Duodenal mucosa (tissue), 2 donors: Measurements from ENCODE around the gene MGA.

Experiments used
- H3K27ac ChIP-seq: one replicate; pipeline ENCODE4 v1.7.0; 2013; ENCODE audit warnings: low read depth, low read length
- H3K27me3 ChIP-seq, 2 donors: one replicate each; pipeline ENCODE4 v1.7.0; 2013; ENCODE audit warnings: low read length in 2 of 2, control low read depth in 1 of 2; ENCODE audit not compliant: insufficient read depth in 2 of 2, control insufficient read depth in 1 of 2
- H3K36me3 ChIP-seq, 2 donors: one replicate each; pipeline ENCODE4 v1.7.0; 2013; ENCODE audit warnings: low read length in 2 of 2, control low read depth in 1 of 2; ENCODE audit not compliant: insufficient read depth in 2 of 2, control insufficient read depth in 1 of 2
- H3K4me1 ChIP-seq, 2 donors: one replicate each; pipeline ENCODE4 v1.7.0; 2013; ENCODE audit warnings: low read length in 2 of 2, control low read depth in 1 of 2; ENCODE audit not compliant: insufficient read depth in 2 of 2, control insufficient read depth in 1 of 2
- H3K4me3 ChIP-seq, 2 donors: one replicate each; pipeline ENCODE4 v1.7.0; 2013; ENCODE audit warnings: low read length in 2 of 2, low read depth in 1 of 2
- H3K9ac ChIP-seq, 2 donors: one replicate each; pipeline ENCODE4 v1.7.0; 2013; ENCODE audit warnings: low read length in 2 of 2, low read depth in 1 of 2
- H3K9me3 ChIP-seq, 2 donors: one replicate each; pipeline ENCODE4 v1.7.0; 2013; ENCODE audit warnings: low read length in 2 of 2, control low read depth in 1 of 2; ENCODE audit not compliant: control insufficient read depth in 1 of 2

MGA gene

DNA sequence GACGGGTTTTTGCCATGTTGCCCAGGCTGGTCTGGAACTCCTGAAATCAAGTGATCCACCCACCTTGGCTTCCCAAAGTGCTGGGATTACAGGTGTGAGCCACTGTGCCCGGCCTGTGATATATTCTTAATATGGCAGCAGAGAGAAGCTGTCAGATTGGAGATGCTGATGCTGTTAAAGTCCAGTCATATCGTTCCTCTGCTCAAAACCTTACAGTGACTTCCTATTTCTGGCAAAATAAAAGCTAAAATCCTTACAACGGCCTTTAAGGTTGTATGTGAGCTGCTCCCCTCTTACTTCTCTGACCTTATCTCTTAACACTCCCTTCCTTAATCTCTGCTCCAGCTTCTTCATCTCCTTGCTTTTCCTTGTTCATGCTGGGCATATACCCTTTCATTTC is 26.6 kb upstream of the MGA start:
- Histone ChIP-seq H3K27ac (no peak overlapping the region), H3K9me3 (no peaks in the 10 kb centered on the region), H3K9ac (no peak overlapping the region), H3K36me3 (no peaks in the 10 kb centered on the region), H3K27me3 (no peaks in the 10 kb centered on the region), H3K4me3 (no peak overlapping the region), H3K4me1 (peaks cover 5 to 14% of the 10 kb centered on the region in 2 donors)

DNA sequence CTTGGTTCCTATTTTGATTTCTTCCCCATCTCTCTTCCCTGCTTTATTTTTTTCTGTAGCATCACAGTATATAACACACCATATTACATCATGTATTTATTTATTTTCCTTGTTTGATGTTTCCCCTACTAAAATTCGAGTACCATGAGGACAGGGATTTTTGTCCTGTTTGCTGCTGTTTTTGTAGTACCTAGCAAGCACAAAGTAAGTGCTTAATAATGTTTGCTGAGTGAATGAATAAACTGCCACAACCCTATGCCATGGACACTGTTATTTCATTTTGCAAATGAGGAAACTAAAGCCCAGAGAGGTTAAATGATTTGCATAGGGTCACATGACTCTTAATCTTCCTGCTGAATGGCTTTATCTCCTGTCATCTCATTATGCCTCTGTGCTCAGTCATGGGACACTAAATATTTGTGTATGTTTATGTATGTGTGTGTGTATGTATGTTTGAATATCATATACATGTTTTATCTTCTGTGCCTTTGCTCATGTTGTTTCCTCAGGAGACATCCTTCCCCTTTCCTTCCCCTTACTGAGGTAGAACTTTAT is 26.1 kb upstream of the MGA start:
- Histone ChIP-seq H3K4me1 (peaks cover 5 to 14% of the 10 kb centered on the region in 2 donors), H3K9me3 (no peaks in the 10 kb centered on the region), H3K9ac (no peak overlapping the region), H3K27ac (no peak overlapping the region), H3K27me3 (no peaks in the 10 kb centered on the region), H3K36me3 (no peaks in the 10 kb centered on the region), H3K4me3 (no peak overlapping the region)

DNA sequence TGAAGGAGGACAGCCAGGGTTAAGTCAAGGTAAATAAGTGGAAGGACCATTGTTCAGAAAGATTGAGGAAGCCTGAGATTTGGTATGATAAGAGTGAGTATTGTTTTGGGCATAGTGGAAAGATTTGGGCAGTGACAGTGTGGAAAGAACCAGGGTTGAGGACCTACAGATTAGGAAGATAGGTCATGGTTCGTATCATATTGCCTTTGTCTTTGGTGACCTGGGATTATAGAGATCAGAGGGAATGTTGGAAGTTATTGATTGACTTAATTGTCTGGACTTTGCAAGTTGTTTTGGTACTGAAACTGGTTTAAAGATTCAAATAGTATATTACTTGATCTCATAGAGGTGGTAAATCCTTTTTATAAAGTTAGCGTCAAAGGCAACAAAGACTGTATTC is 23.1 kb upstream of the MGA start:
- no peak overlapping the region for H3K9ac ChIP-seq
- H3K27ac ChIP-seq, result no peak overlapping the region
- H3K27me3 ChIP-seq, result no peaks in the 10 kb centered on the region
- no peaks in the 10 kb centered on the region for H3K36me3 ChIP-seq
- peaks cover 0 to 6% of the 10 kb centered on the region in 2 donors for H3K4me1 ChIP-seq
- no peaks in the 10 kb centered on the region for H3K9me3 ChIP-seq
- H3K4me3 ChIP-seq, result no peak overlapping the region

DNA sequence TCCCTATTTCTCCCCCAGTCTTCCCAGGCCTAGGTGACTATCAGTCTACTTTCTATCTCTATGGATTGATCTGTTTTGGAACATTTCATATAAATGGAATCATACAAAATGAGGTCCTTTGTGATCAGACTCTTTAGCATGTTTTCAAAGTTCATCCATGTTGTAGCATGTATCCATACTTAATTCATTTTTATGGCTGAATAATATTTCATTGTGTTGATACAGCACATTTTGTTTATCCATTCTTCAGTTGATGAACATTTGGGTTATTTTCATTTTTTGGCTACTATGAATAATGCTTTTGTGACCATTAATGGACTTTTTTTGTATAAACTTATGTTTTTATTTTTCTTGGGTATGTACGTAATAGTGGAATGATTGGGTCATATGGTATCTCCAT is 19.2 kb upstream of the MGA start:
- Histone ChIP-seq H3K27me3 (no peaks in the 10 kb centered on the region), H3K36me3 (no peaks in the 10 kb centered on the region), H3K4me3 (no peak overlapping the region), H3K4me1 (no peaks in the 10 kb centered on the region), H3K27ac (no peak overlapping the region), H3K9me3 (no peaks in the 10 kb centered on the region), H3K9ac (no peak overlapping the region)

DNA sequence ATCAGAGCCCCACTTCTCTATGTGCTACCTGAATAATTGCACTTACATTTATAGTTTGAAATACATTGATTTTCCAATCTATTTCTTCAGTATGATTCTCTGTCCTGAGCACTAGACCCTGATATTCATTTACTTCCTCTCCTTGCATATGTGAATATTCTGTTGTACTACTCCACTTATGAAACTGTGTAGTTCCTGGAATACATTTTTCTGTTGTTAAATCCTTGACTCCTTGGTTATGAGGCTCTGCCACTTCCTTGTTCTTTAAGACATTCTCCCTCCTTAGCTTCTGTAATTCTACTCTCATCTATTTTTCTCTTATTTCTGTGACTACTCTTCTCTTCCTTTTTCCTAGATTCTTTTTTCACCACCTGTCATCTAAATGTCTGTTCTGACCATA is 12.9 kb upstream of the MGA start:
- no peaks in the 10 kb centered on the region for H3K36me3 ChIP-seq
- peaks cover 0 to 7% of the 10 kb centered on the region in 2 donors for H3K4me1 ChIP-seq
- no peak overlapping the region for H3K4me3 ChIP-seq
- peaks cover 5% of the 10 kb centered on the region in 2 donors for H3K9me3 ChIP-seq
- H3K27me3 ChIP-seq, result no peaks in the 10 kb centered on the region
- no peak overlapping the region for H3K9ac ChIP-seq
- no peak overlapping the region for H3K27ac ChIP-seq

DNA sequence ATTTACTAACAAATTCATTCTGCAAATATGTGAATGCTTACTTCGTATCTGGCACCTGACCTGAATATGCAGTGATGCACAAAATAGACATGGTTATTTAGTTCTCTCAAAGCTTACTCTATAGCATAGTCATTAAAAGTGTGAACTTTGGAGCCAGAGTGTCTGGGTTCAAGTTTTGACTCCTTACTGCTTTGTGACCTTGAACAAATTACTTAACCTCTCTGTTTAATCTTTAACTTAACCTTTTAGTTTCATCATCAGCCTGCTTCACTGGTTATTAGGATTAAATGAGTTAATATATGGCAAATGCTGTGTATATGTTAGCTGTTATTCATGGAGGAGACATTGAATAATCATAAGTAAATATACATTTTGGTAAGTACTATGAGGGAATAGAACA is 12.1 kb upstream of the MGA start:
- no peak overlapping the region for H3K27ac ChIP-seq
- H3K9ac ChIP-seq, result no peak overlapping the region
- no peaks in the 10 kb centered on the region for H3K27me3 ChIP-seq
- peaks cover 5% of the 10 kb centered on the region in 2 donors for H3K9me3 ChIP-seq
- no peak overlapping the region for H3K4me3 ChIP-seq
- no peaks in the 10 kb centered on the region for H3K36me3 ChIP-seq
- peaks cover 0 to 7% of the 10 kb centered on the region in 2 donors for H3K4me1 ChIP-seq

DNA sequence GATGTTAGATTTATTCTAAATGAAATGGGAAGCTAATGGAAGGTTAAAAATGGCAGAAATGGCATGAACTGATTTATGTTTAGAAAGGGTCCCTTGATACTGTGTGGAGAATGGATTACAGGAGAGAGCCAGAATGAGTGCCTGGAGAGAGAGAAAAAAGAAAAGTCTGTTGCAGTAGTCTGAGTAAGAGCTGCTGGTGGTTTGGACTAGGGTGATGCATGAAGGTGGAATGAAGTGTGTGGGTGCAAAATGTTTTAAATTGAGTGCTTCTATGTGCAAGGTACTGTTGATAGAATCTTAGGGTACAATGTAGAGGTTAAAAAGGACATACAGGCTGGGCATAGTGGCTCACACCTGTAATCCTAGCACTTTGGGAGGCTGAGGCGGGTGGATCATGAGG is 11.4 kb upstream of the MGA start:
- Histone ChIP-seq H3K4me3 (no peak overlapping the region), H3K36me3 (no peaks in the 10 kb centered on the region), H3K4me1 (peaks cover 0 to 7% of the 10 kb centered on the region in 2 donors), H3K27ac (no peak overlapping the region), H3K9ac (no peak overlapping the region), H3K9me3 (peaks cover 5% of the 10 kb centered on the region in 2 donors), H3K27me3 (no peaks in the 10 kb centered on the region)

DNA sequence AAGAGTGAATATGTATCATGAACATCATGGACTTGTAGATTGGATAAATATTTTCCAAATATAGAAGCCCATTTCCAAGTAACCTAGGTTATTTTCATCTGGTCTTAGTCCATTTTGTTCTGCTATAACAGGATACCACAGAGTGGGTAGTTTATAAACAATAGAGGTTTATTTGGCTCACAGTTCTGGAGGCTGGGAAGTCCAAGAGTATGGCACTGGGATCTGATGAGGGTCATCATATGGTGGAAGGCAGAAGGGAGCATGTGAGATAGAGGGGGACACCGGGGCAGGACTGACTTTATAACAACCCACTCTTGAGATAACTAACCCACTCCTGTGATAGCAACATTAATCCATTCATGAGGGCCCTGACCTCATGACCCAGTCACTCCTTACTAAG is 9.4 kb upstream of the MGA start:
- no peaks in the 10 kb centered on the region for H3K36me3 ChIP-seq
- H3K9ac ChIP-seq, result no peak overlapping the region

DNA sequence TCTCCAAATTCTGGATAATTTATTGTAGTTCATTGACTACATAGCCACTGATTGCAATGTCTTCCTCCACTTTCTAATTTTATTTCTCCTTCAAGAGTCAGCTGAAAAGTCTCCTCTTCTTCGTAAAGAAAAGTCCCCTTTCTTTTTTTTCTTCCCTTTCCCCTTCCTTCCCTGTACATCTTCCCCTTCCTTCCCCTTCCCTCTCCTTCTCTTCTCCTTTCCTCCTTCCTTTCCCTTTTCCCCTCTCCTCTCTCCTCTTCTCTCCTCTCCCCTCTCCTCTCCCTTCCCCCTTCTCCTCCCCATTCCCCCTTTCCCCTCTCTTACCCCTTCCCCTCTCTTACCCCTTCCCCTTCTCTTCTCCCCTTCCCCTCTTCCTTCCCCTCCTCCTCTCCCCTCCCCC is 8.8 kb upstream of the MGA start:
- no peaks in the 10 kb centered on the region for H3K36me3 ChIP-seq
- no peak overlapping the region for H3K27ac ChIP-seq
- H3K9me3 ChIP-seq, result peaks cover 5% of the 10 kb centered on the region in 2 donors
- no peaks in the 10 kb centered on the region for H3K27me3 ChIP-seq
- no peak overlapping the region for H3K4me3 ChIP-seq
- H3K9ac ChIP-seq, result no peak overlapping the region
- H3K4me1 ChIP-seq, result peaks cover 0 to 7% of the 10 kb centered on the region in 2 donors

More for the DNA sequence above, 9.4 kb upstream of the MGA start:
- no peak overlapping the region for H3K4me3 ChIP-seq
- no peaks in the 10 kb centered on the region for H3K27me3 ChIP-seq
- peaks cover 5% of the 10 kb centered on the region in 2 donors for H3K9me3 ChIP-seq
- peaks cover 0 to 7% of the 10 kb centered on the region in 2 donors for H3K4me1 ChIP-seq
- no peak overlapping the region for H3K27ac ChIP-seq

DNA sequence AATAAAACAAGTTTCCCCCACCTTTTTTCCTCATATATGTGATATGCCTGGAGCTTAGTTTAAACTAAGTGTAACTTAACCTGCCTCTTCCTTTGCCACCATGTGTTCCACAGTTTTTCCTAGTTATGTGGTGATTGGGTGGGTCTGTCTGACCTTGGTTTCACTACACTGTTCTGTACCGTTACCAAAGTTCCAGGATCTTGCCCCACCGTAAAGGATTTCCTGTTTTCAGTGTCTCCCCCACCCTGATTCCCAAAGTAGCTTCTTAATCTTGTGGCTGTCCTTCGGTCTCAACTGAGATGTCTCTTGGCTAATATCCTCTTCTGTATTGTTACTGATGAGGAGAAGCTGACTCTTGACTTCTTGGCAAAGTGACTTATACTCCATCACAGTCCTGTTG is 6.4 kb upstream of the MGA start:
- Histone ChIP-seq H3K9me3 (peaks cover 5% of the 10 kb centered on the region in 2 donors), H3K4me3 (no peak overlapping the region), H3K36me3 (no peaks in the 10 kb centered on the region), H3K27ac (no peak overlapping the region), H3K27me3 (no peaks in the 10 kb centered on the region), H3K9ac (no peak overlapping the region), H3K4me1 (no peaks in the 10 kb centered on the region)

DNA sequence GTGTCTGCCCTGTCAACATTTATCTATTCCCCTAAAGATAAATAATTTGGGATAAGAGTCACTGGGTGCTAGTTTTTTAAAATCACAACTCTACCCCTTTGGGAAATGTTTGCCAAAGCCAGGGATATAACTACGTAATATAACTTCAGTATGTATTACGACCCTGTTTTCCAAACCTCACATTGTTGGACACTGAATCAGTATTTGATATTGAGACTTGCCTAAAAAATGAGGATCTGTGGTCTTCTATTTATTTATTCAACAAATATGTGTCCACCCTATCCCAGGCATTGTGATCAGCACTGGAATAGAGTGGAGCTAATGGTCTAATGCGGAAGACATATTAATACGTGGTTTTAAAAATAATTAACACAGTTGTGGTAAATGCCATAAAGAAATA is 4.5 kb upstream of the MGA start:
- peaks cover 3 to 5% of the 10 kb centered on the region in 2 donors for H3K9me3 ChIP-seq
- no peaks in the 10 kb centered on the region for H3K27me3 ChIP-seq
- peaks cover 7 to 8% of the 10 kb centered on the region in 2 donors for H3K4me1 ChIP-seq

More for the DNA sequence above, 4.5 kb upstream of the MGA start:
- H3K36me3 ChIP-seq, result no peaks in the 10 kb centered on the region
- H3K4me3 ChIP-seq, result no peak overlapping the region
- no peak overlapping the region for H3K9ac ChIP-seq
- H3K27ac ChIP-seq, result no peak overlapping the region
